ENCODE results near the gene GREB1. TPM values are rescaled to one million over a fixed set of nuclear protein-coding genes. Genes with fewer than 3 reads are reported as not detected.

GREB1 gene
- under 1 TPM; 0.55 to 0.94 TPM for total RNA-seq
- 0.16 TPM for polyA plus RNA-seq

GRCh38 chr2:11533278-11534070 is at the start of gene GREB1:
Gene GREB1, plus strand, starts transcription at chr2:11534045. Its CDS starts 22,570 bp downstream, at chr2:11556615.
- Histone ChIP-seq H3K27me3 (ENCODE audit: insufficient read depth, low read length, poor library complexity, severe bottlenecking) (no peaks in the 10 kb centered on the region), H3K27ac (ENCODE audit: low read depth, low read length) (no peak within 1 kb of the TSS), H3K9me3 (ENCODE audit: low read length) (no peaks in the 10 kb centered on the region), H3K4me3 (ENCODE audit: low read length) (no peak within 1 kb of the TSS), H3K36me3 (ENCODE audit: insufficient read depth, low read length) (no peaks in the 10 kb centered on the region), H3K4me1 (ENCODE audit: insufficient read depth, low read length) (no peaks in the 10 kb centered on the region)
- Mint-ChIP-seq H3K4me3 (no peak within 1 kb of the TSS), H3K36me3 (no peaks in the 10 kb centered on the region), H3K4me1 (no peaks in the 10 kb centered on the region), H3K9me3 (no peaks in the 10 kb centered on the region), H3K27me3 (peaks cover 0 to 38% of the 10 kb centered on the region in 2 donors), H3K27ac (peak within 1 kb of the TSS in 1 of 8 donors; percentile 1)
- DNase-seq, result no peak
- ChIA-PET POLR2A (no interaction called here), CTCF (no interaction called here)

- Histone ChIP-seq H3K9me3 (ENCODE audit: low read length) (no peaks in the 10 kb centered on the region), H3K4me1 (ENCODE audit: insufficient read depth, low read length) (no peaks in the 10 kb centered on the region), H3K4me3 (ENCODE audit: low read length) (no peak overlapping the region), H3K27ac (ENCODE audit: low read depth, low read length) (no peak overlapping the region), H3K27me3 (ENCODE audit: insufficient read depth, low read length, poor library complexity, severe bottlenecking) (peaks cover 14% of the 10 kb centered on the region), H3K36me3 (ENCODE audit: insufficient read depth, low read length) (no peaks in the 10 kb centered on the region)
- no peak overlapping the region for H3K4me3 Mint-ChIP-seq
- ChIA-PET POLR2A (no interaction called here), CTCF (interaction anchor here (0.7 kb wide), 1 partner anchor 1244 kb away, joined by 3 read pairs; no protein-coding TSS in a partner anchor)
- no peak for DNase-seq
- H3K36me3 Mint-ChIP-seq, result peaks cover 0 to 2% (median 0%) of the 10 kb centered on the region in 3 donors
- peaks cover 0 to 2% (median 0%) of the 10 kb centered on the region in 5 donors for H3K9me3 Mint-ChIP-seq
- no peak overlapping the region for H3K27ac Mint-ChIP-seq
- H3K4me1 Mint-ChIP-seq, result peaks cover 0 to 4% (median 0%) of the 10 kb centered on the region in 3 donors
- H3K27me3 Mint-ChIP-seq, result peaks cover 22 to 50% of the 10 kb centered on the region in 2 donors
Observed at GRCh38 chr2:11488809-11489208, 45.0 kb upstream of the GREB1 start.

GRCh38 chr2:11490194-11490593 is 43.7 kb upstream of the GREB1 start:
- Mint-ChIP-seq H3K4me3 (no peak overlapping the region), H3K36me3 (no peaks in the 10 kb centered on the region), H3K27me3 (peaks cover 17 to 45% of the 10 kb centered on the region in 2 donors), H3K4me1 (no peaks in the 10 kb centered on the region), H3K27ac (no peak overlapping the region), H3K9me3 (peaks cover 0 to 2% (median 0%) of the 10 kb centered on the region in 5 donors)
- no peak overlapping the region for H3K27ac ChIP-seq (ENCODE audit: low read depth, low read length)
- H3K4me1 ChIP-seq (ENCODE audit: insufficient read depth, low read length), result no peaks in the 10 kb centered on the region
- H3K36me3 ChIP-seq (ENCODE audit: insufficient read depth, low read length), result no peaks in the 10 kb centered on the region
- no peak for DNase-seq
- POLR2A ChIA-PET, result no interaction called here
- H3K27me3 ChIP-seq (ENCODE audit: insufficient read depth, low read length, poor library complexity, severe bottlenecking), result peaks cover 10% of the 10 kb centered on the region
- CTCF ChIA-PET, result no interaction called here
- H3K4me3 ChIP-seq (ENCODE audit: low read length), result no peak overlapping the region
- no peaks in the 10 kb centered on the region for H3K9me3 ChIP-seq (ENCODE audit: low read length)

GRCh38 chr2:11491348-11491933 is 42.4 kb upstream of the GREB1 start:
- peaks cover 0 to 2% (median 0%) of the 10 kb centered on the region in 5 donors for H3K9me3 Mint-ChIP-seq
- H3K27ac ChIP-seq (ENCODE audit: low read depth, low read length), result no peak overlapping the region
- no peak for DNase-seq
- ChIA-PET POLR2A (no interaction called here), CTCF (interaction anchor here (1.2 kb wide), 1 partner anchor 13 kb away, joined by 4 read pairs; no protein-coding TSS in a partner anchor)
- H3K36me3 Mint-ChIP-seq, result no peaks in the 10 kb centered on the region
- H3K9me3 ChIP-seq (ENCODE audit: low read length), result no peaks in the 10 kb centered on the region
- H3K4me1 Mint-ChIP-seq, result no peaks in the 10 kb centered on the region
- no peak overlapping the region for H3K27ac Mint-ChIP-seq
- H3K4me1 ChIP-seq (ENCODE audit: insufficient read depth, low read length), result no peaks in the 10 kb centered on the region
- peaks cover 15 to 33% of the 10 kb centered on the region in 2 donors for H3K27me3 Mint-ChIP-seq
- H3K27me3 ChIP-seq (ENCODE audit: insufficient read depth, low read length, poor library complexity, severe bottlenecking), result peaks cover 3% of the 10 kb centered on the region
- no peak overlapping the region for H3K4me3 Mint-ChIP-seq
- no peaks in the 10 kb centered on the region for H3K36me3 ChIP-seq (ENCODE audit: insufficient read depth, low read length)
- H3K4me3 ChIP-seq (ENCODE audit: low read length), result no peak overlapping the region

- Mint-ChIP-seq H3K27ac (no peak overlapping the region), H3K4me3 (no peak overlapping the region), H3K9me3 (peaks cover 0 to 2% (median 0%) of the 10 kb centered on the region in 5 donors), H3K27me3 (peaks cover 12 to 30% of the 10 kb centered on the region in 2 donors), H3K36me3 (no peaks in the 10 kb centered on the region), H3K4me1 (no peaks in the 10 kb centered on the region)
- Histone ChIP-seq H3K27ac (ENCODE audit: low read depth, low read length) (no peak overlapping the region), H3K4me1 (ENCODE audit: insufficient read depth, low read length) (no peaks in the 10 kb centered on the region), H3K9me3 (ENCODE audit: low read length) (no peaks in the 10 kb centered on the region), H3K36me3 (ENCODE audit: insufficient read depth, low read length) (no peaks in the 10 kb centered on the region), H3K27me3 (ENCODE audit: insufficient read depth, low read length, poor library complexity, severe bottlenecking) (peaks cover 3% of the 10 kb centered on the region), H3K4me3 (ENCODE audit: low read length) (no peak overlapping the region)
- ChIA-PET CTCF (interaction anchor here (1.2 kb wide), 1 partner anchor 13 kb away, joined by 4 read pairs; no protein-coding TSS in a partner anchor), POLR2A (no interaction called here)
- no peak for DNase-seq
Observed at GRCh38 chr2:11492244-11492643, 41.6 kb upstream of the GREB1 start.

- H3K27ac ChIP-seq (ENCODE audit: low read depth, low read length), result no peak overlapping the region
- no peaks in the 10 kb centered on the region for H3K4me1 ChIP-seq (ENCODE audit: insufficient read depth, low read length)
- H3K4me1 Mint-ChIP-seq, result no peaks in the 10 kb centered on the region
- H3K9me3 Mint-ChIP-seq, result peaks cover 0 to 2% (median 0%) of the 10 kb centered on the region in 5 donors
- H3K27me3 ChIP-seq (ENCODE audit: insufficient read depth, low read length, poor library complexity, severe bottlenecking), result peaks cover 3% of the 10 kb centered on the region
- no peaks in the 10 kb centered on the region for H3K36me3 Mint-ChIP-seq
- DNase-seq, result no peak
- ChIA-PET CTCF (no interaction called here), POLR2A (no interaction called here)
- H3K36me3 ChIP-seq (ENCODE audit: insufficient read depth, low read length), result no peaks in the 10 kb centered on the region
- H3K9me3 ChIP-seq (ENCODE audit: low read length), result no peaks in the 10 kb centered on the region
- H3K4me3 Mint-ChIP-seq, result no peak overlapping the region
- H3K27me3 Mint-ChIP-seq, result peaks cover 9 to 25% of the 10 kb centered on the region in 2 donors
- H3K27ac Mint-ChIP-seq, result no peak overlapping the region
- H3K4me3 ChIP-seq (ENCODE audit: low read length), result no peak overlapping the region
Observed at GRCh38 chr2:11492720-11493119, 41.1 kb upstream of the GREB1 start.

GRCh38 chr2:11493282-11493681 is 40.6 kb upstream of the GREB1 start:
- H3K27ac ChIP-seq (ENCODE audit: low read depth, low read length), result no peak overlapping the region
- Mint-ChIP-seq H3K27ac (no peak overlapping the region), H3K27me3 (peaks cover 8 to 19% of the 10 kb centered on the region in 2 donors), H3K4me1 (no peaks in the 10 kb centered on the region), H3K9me3 (peaks cover 0 to 2% (median 0%) of the 10 kb centered on the region in 5 donors), H3K36me3 (no peaks in the 10 kb centered on the region), H3K4me3 (no peak overlapping the region)
- DNase-seq, result no peak
- H3K36me3 ChIP-seq (ENCODE audit: insufficient read depth, low read length), result no peaks in the 10 kb centered on the region
- CTCF ChIA-PET, result no interaction called here
- H3K4me3 ChIP-seq (ENCODE audit: low read length), result no peak overlapping the region
- POLR2A ChIA-PET, result no interaction called here
- H3K4me1 ChIP-seq (ENCODE audit: insufficient read depth, low read length), result no peaks in the 10 kb centered on the region
- H3K27me3 ChIP-seq (ENCODE audit: insufficient read depth, low read length, poor library complexity, severe bottlenecking), result no peaks in the 10 kb centered on the region
- no peaks in the 10 kb centered on the region for H3K9me3 ChIP-seq (ENCODE audit: low read length)

GRCh38 chr2:11494310-11494709 is 39.5 kb upstream of the GREB1 start:
- DNase-seq, result no peak
- Histone ChIP-seq H3K4me1 (ENCODE audit: insufficient read depth, low read length) (no peaks in the 10 kb centered on the region), H3K4me3 (ENCODE audit: low read length) (no peak overlapping the region), H3K9me3 (ENCODE audit: low read length) (no peaks in the 10 kb centered on the region), H3K27ac (ENCODE audit: low read depth, low read length) (no peak overlapping the region), H3K36me3 (ENCODE audit: insufficient read depth, low read length) (no peaks in the 10 kb centered on the region), H3K27me3 (ENCODE audit: insufficient read depth, low read length, poor library complexity, severe bottlenecking) (no peaks in the 10 kb centered on the region)
- H3K36me3 Mint-ChIP-seq, result no peaks in the 10 kb centered on the region
- peaks cover 0 to 2% (median 0%) of the 10 kb centered on the region in 5 donors for H3K9me3 Mint-ChIP-seq
- peaks cover 5 to 18% of the 10 kb centered on the region in 2 donors for H3K27me3 Mint-ChIP-seq
- no peak overlapping the region for H3K4me3 Mint-ChIP-seq
- H3K4me1 Mint-ChIP-seq, result peaks cover 0 to 7% (median 0%) of the 10 kb centered on the region in 3 donors
- ChIA-PET POLR2A (no interaction called here), CTCF (no interaction called here)
- H3K27ac Mint-ChIP-seq, result no peak overlapping the region
